ENCODE measurements around the gene COL26A1.
"Not testable (repeated sequence)": the region's sequence is repeated elsewhere in the genome, so short reads cannot be mapped to it uniquely, and the experiment has no call there.

The COL26A1 gene

GRCh38 chr7:101490439-101490838 lies 127.8 kb downstream of the COL26A1 start:
- not testable (repeated sequence) for DNase-seq (ENCODE audit: low read depth in 1 of 2, low spot score in 1 of 2)

GRCh38 chr7:101491442-101491841 lies 128.8 kb downstream of the COL26A1 start:
- not testable (repeated sequence) for DNase-seq (ENCODE audit: low read depth in 1 of 2, low spot score in 1 of 2)

DNA sequence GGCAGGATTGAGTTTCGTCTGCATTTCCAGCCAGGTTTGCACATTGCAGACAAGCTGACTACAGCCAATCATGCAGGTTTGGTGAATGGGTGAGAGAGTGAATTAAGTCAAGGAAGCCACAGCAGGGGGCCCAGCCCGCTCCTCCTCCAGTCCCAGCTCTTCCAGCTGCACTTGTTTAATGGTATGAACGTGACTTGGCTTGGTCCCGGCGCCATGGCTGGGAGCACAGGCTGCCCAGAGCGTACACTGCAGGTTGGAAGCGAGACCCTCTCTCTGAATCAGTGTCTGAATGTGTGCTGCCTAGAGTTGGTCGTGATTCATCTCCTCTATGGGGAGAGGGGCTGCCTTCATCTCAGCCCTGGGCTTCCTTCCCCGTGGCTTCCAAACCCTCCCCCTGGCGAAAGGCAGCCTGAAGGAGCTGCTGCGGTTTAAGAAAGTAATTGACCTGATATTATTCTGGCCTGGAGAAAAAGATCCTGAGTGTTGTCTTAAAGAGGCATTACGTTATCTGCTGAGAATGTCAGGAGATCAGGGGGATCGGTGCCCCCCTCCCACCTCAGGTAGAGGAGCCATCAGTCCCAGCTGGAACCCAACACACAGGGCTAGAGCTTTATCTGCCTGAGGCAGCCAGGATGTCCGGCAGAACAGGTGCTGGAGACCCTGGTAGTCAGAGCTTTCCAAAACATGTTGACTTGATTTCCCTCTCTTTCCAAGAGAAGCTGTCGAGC lies 132.1 kb downstream of the COL26A1 start:
- DNase-seq (ENCODE audit: low read depth in 1 of 2, low spot score in 1 of 2) = no peak

DNA sequence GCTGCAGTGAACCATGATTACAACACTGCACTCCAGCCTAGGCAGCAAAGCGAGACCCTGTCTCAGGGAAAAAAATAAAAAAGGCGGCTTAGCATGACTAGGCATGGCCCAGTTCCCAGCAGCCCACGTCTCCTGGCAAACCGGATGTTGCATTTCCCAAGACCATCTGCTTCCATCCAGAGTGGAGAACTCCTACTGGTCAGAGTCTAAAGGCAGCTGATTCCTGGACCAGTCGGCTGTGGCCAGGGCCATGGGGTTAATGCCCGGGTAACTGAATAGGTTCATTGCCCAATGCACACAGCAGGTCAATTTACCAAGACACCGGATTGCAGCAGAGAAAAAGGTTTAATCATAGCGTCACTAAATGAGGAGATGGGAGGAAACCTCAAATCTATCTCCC lies 133.3 kb downstream of the COL26A1 start:
- no peak for DNase-seq (ENCODE audit: low read depth in 1 of 2, low spot score in 1 of 2)

DNA sequence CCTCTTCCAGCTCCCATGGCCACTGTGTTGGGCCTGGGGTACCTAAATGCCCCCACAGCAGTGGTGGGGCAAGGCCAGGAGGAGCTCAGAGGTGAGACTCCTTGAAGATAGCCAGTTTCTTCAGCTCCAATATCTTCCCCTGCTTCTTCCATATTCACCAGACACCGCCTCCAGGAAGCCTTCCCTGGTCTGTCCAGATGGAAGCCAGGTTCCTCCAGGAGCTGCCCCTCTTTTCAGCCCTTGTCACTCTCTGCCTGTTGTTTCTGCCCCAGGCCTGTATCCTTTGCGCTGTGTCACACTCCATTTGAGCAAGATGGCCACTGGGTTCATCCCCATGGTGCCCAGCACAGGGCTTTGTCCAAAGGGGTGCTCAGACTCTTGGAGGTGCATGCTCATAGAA lies 138.7 kb downstream of the COL26A1 start:
- no peak for DNase-seq (ENCODE audit: low read depth in 1 of 2, low spot score in 1 of 2)

DNA sequence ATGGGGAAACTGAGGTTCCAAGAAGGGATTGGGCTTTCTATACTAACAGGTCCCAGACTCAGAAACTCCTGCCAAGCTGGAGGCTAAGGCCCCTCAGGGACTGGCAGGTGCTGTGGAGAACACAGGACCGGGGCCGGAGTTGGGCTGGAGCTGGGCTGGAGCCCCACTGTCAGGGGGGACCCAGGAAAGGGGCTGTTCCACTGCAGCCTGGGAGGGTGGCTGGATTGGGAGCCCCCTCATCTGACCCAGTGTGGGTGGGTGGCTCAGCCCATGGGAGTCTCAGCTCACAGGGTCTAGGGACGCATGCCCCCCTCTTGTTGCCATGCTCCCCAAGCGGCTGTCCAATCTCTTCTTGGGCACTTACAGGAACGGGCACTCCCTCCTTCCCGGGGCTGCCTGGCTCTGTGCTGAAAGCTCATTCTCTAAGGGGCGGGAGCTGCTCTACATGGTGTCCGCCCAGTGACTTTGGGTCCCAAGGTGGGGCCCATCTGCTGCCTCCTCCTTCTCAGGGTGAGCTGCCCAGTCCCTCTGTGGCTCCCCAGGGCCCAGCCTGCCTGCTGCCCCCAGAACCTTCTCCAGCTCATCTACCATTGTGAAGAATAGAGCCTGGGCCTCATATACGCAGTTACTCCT lies 139.9 kb downstream of the COL26A1 start:
- DNase-seq (ENCODE audit: low read depth in 1 of 2, low spot score in 1 of 2) = no peak

GRCh38 chr7:101505510-101505909 lies 142.8 kb downstream of the COL26A1 start:
- DNase-seq (ENCODE audit: low read depth in 1 of 2, low spot score in 1 of 2) = not testable (repeated sequence)

DNA sequence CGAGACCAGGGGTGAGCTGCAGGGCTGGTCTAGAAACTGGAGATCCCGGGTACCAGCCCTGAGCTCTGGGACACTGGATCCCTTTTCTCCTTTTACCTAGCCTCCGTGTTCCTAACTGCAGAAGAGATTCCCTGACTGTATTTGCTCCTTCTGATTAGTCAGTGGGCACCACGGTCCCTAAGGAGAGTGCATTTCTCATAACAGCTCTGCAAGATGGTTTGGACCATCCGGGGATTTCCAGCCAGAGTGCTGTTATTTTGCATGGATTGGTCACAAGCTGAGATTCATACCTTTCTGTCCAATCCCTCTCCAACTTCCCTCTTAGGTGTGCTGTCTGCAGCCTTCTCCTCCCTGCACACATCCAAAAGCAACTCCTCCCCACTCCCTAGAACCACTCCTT lies 143.9 kb downstream of the COL26A1 start:
- no peak for DNase-seq (ENCODE audit: low read depth in 1 of 2, low spot score in 1 of 2)

DNA sequence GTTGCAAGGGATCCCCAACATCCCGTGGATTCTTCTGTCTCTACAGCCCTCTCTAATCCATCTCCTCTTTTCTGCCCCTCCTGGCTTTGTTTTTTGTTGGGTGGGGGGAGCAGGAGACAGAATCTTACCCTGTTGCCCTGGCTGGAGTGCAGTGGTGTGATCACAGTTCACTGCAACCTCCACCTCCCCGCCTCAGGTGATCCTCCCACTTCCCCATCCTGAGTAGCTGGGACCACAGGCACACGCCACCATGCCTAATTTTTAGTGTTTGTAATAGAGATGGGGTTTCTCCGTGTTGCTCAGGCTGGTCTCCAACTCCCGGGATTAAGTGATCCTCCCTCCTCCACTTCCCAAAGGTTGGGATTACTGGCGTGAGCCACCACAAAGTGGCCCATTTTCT lies 144.7 kb downstream of the COL26A1 start:
- no peak for DNase-seq (ENCODE audit: low read depth in 1 of 2, low spot score in 1 of 2)

DNA sequence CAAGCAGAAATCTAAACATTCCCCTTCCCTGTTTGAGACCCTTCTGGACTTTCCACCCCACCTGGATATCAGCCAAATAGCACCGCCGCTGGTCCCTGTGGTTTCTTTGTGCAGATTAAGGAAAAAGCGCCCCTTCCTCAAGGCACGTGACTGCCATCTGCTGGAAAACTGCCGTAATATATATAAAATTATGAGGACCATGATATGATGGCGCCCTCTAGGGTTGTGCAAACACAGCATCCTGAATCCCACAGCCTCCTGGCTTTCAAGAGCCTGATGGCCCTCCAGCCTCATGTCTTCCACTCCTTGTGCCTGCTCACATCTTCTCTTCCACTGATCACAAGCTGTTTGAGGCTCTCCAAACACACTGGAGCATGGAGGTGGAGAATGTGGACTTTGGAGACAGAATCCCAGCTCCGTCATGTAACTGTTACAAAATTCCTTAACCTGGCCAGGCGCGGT lies 145.1 kb downstream of the COL26A1 start:
- no peak for DNase-seq (ENCODE audit: low read depth in 1 of 2, low spot score in 1 of 2)

- DNase-seq (ENCODE audit: low read depth in 1 of 2, low spot score in 1 of 2) = no peak
Measured at GRCh38 chr7:101510297-101510696, 147.6 kb downstream of the COL26A1 start.

- no peak for DNase-seq (ENCODE audit: low read depth in 1 of 2, low spot score in 1 of 2)
Measured at GRCh38 chr7:101511965-101512364, 149.3 kb downstream of the COL26A1 start.

DNA sequence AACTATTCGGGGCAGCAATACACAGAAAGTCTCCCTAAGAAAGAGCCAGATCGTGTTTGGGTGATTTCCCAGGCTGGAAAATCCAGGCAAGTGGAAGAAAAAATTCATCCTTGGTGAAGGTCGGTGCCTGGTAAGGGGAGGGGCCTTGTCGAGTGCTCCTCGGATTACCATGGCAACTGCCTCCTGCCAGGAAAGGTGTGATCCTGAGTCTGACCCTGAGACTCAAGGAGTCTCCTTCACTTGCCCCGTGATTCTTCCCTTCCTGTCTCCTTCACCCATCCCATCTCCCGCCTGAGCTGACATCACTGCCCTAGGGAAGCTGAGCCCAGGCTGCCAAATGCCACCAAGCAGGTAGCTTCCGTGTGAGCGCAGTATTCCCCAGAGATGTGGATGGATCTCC lies 154.2 kb downstream of the COL26A1 start:
- DNase-seq (ENCODE audit: low read depth in 1 of 2, low spot score in 1 of 2) = no peak

- DNase-seq (ENCODE audit: low read depth in 1 of 2, low spot score in 1 of 2) = no peak
Measured at GRCh38 chr7:101517304-101517703, 154.6 kb downstream of the COL26A1 start.

DNA sequence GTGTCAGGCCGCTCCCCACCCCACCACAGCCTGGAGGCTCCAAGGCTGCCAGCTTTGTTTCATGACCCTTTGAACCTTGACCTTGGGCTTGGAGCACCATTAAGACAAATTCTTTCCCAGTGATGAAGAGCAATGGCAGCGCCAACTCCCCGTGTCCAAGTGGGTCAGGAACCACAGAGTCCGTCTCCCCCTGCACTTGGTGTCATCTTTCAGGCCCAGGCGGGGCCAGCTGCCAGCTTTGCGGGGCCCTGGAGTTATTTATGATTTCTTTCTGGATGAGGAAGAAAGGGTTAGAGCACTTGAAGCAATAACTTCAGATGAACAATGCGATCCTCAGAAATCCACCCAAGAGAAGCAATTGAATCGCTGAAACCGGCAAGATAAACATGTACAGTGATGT lies 155.7 kb downstream of the COL26A1 start:
- DNase-seq (ENCODE audit: low read depth in 1 of 2, low spot score in 1 of 2) = no peak

DNA sequence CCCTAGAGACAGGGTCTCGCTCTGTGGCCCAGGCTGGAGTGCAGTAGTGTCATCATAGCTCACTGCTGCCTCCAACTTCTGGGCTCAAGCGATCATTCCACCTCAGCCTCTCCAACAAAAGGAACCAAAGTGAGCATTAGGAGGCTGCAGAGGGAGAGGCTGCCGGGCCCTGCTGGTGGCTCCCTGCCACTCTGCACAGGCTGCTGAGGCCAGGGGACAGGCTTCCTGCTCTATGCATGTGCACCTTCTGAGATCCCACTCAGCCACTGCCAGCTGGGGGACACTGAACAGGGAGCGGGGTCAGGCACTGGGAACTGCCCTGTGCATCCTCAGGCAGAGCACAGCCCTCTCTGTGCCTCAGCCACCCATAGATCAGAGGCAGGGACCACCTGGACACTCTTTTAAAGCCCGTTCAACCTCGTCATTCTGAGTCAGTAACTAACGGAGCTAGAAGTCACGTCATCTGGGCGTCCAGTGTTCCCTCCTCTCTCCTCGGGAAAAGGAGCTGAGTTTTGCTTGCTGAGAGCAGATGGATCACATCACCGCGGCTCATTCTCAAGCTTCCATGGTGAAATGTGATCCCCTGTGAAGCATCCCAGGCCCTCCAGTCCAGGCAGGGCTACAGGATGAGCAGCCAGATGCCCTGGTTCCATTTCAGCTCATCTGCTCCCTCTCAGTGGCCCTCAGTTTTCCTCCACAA lies 156.8 kb downstream of the COL26A1 start:
- DNase-seq (ENCODE audit: low read depth in 1 of 2, low spot score in 1 of 2) = no peak

DNA sequence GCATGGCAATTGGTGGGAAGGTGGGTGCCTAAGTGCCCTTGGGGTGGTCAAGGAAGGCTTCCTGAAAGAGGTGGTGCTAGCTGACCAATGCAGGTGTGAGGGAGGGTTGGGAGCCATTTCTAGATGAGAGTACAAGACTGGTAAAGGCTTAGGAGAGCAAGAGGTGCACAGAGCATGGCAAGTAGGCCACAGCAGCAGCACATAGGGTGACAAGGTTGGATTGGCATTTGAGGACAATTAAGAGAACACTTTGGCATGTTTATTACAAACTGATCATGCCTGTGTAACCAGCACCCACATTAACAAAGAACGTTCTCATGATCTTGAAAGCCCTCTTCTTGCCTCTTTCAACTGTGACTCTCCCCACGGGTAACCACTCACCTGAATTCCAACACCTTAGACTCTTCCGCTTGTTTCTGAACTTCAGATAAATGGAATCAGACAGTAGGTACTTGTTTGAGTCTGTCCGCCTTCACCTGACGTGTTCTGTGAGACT lies 158.8 kb downstream of the COL26A1 start:
- no peak for DNase-seq (ENCODE audit: low read depth in 1 of 2, low spot score in 1 of 2)

GRCh38 chr7:101522021-101522420 lies 159.3 kb downstream of the COL26A1 start:
- DNase-seq (ENCODE audit: low read depth in 1 of 2, low spot score in 1 of 2) = no peak

DNA sequence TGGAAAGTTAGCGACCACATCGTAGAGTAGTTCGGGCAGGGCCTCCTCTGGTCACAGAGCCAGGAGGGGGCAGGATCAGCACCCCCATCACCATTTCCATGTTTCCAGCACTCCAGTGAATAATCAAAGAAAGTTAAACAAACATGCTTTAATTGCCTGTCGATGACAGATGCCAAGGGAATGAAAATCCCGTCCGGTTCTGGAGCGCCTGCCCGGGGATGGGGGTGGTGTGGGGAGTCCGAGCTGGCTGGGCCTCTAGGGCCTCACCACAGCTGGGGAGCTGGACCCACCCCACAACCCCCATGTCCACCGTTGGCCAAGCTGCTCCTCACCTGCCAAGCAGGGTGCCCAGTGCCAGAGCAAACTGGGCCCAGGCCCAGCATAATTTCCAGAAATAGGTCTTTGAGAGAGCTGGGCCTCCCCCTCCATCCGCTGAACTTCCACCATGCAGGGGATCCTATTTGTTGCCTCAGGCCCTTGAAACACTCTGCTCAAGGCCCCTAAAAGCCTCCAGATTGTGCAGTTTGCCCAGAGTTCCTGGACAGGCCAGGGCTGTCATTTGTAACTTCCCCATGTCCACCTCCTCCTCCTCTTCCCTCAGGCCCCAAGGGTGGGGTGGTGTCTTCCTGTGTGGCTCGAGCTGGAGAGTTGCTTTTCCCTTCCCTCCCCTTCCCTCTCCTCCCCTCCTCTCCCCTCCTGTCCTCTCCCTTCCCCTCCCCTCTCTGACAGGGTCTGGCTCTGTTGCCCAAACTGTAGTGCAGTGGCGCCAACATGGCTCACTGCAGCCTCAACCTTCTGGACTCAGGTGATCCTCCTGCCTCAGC lies 165.4 kb downstream of the COL26A1 start:
- no peak for DNase-seq (ENCODE audit: low read depth in 1 of 2, low spot score in 1 of 2)

DNA sequence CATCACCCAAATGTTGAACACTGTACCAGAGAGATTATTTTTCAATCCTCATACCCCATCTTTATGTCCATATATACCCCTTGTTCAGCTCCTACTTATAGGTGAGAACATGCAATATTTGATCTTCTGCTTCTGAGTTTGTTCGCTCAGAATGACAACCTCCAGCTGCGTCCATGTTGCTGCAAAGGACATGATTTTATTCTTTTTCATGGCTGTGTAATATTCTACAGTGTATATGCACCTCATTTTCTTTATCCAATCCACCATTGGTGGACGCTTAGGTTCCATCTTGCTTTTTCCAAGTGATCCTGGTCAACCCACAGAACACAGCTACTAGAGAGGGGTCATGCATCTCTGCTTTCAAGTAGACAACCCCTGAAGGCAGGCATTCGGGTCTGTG lies 166.9 kb downstream of the COL26A1 start:
- no peak for DNase-seq (ENCODE audit: low read depth in 1 of 2, low spot score in 1 of 2)

DNA sequence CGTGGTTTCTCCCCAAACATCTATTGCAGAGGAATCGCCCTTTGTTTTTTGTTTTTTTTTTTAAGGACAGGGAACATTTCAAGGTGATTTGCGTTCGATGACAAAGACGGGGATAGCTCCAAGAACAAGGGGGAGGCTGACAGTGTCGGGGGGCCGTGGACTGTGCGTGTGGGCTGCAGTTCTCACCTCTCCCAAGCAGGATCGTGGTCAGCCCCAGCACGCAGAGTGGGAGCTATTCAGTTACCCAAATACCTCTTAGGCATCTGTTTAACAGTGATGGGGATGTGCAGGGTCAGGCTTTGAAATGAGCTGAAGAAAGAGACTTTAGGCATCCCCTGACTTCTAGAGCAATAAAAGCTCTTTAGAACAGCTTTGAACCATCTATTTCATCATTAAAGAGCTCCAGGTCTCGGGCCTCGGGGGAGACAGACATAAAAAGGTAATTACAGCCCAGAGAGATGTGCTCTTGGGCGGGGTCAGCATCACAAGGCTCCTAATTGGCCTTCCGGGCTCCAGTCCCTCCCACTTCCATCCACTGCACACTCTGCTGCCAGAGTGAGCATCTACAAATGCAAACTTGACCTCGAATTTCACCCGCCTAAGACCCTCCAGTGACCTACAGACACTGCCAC lies 169.2 kb downstream of the COL26A1 start:
- no peak for DNase-seq (ENCODE audit: low read depth in 1 of 2, low spot score in 1 of 2)

All from activated T-helper 1 cell treated with anti-CD3 and anti-CD28 coated beads, Interleukin-2, amount 50 U/mL, for 16 hours (primary cell).